Measurements from ENCODE around the gene EPHA6. TPM values are rescaled to one million over a fixed set of nuclear protein-coding genes. Genes with fewer than 3 reads are reported as not detected.

EPHA6 gene
- total RNA-seq, 1 experiment from 2014 or later, result 0.61 TPM

DNA sequence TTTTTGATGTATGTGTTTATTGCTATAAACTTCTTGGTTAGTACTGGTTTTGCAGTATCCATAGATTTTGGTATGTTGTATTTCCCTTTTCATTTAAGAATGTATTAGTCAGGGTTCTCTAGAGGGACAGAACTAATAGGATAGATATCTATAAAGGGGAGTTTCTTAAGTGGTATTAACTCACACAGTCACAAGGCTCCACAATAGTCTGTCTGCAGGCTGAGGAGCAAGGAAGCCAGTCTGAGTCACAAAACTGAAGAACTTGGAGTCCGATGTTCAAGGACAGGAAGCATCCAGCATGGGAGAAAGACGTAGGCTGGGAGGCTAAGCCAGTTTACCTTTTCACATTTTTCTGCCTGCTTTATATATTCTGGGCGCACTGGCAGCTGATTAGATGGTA lies 958.5 kb downstream of the EPHA6 start:
- Histone ChIP-seq H3K4me2 (ENCODE audit: insufficient read depth, insufficient read length, low read length) (no peak overlapping the region), H2BK20ac (ENCODE audit: low read depth, low read length, poor library complexity, severe bottlenecking) (no peak overlapping the region), H3K9ac (ENCODE audit: extremely low read depth, insufficient read length, low read length) (no peak overlapping the region), H2AK5ac (ENCODE audit: insufficient read length, low read length) (no peak overlapping the region), H3K23ac (ENCODE audit: insufficient read length, low read depth, low read length) (no peak overlapping the region), H3K18ac (ENCODE audit: insufficient read length, low read depth, low read length) (no peak overlapping the region), H3K27ac (ENCODE audit: insufficient read length, low read depth, low read length) (no peak overlapping the region), H2BK120ac (ENCODE audit: low read depth, low read length, poor library complexity, severe bottlenecking) (no peak overlapping the region), H2BK5ac (ENCODE audit: insufficient read length, low read length) (no peak overlapping the region), H3K79me1 (ENCODE audit: insufficient read depth, low read depth, low read length, poor library complexity, severe bottlenecking) (no peaks in the 10 kb centered on the region), H3K4me1 (ENCODE audit: insufficient read depth, low read length) (no peaks in the 10 kb centered on the region), H3T11ph (ENCODE audit: low read length) (no peak overlapping the region), H2AFZ (ENCODE audit: low read length) (no peak overlapping the region), H3K9me3 (ENCODE audit: control insufficient read depth, low read depth, low read length) (no peaks in the 10 kb centered on the region), H3K4ac (ENCODE audit: low read depth, low read length) (no peak overlapping the region), H2BK15ac (ENCODE audit: low read depth, low read length) (no peak overlapping the region), H3K27me3 (ENCODE audit: insufficient read depth, low read length) (no peaks in the 10 kb centered on the region), H3K56ac (ENCODE audit: insufficient read length, low read depth, low read length) (no peak overlapping the region), H4K8ac (replicated peaks; ENCODE audit: insufficient read length, low read depth, low read length) (no peak overlapping the region), H3K23me2 (ENCODE audit: insufficient read length, low read depth, low read length, poor library complexity, severe bottlenecking) (no peaks in the 10 kb centered on the region), H4K5ac (ENCODE audit: insufficient read length, low read depth, low read length) (no peak overlapping the region), H3K79me2 (ENCODE audit: insufficient read depth, low read length) (no peaks in the 10 kb centered on the region), H4K91ac (ENCODE audit: insufficient read length, low read depth, low read length) (no peak overlapping the region), H2BK12ac (ENCODE audit: insufficient read length, low read depth, low read length) (no peak overlapping the region), H4K20me1 (ENCODE audit: control insufficient read depth, insufficient read depth, insufficient read length) (no peaks in the 10 kb centered on the region), H3K14ac (ENCODE audit: insufficient read depth, low read length) (no peak overlapping the region)
- WGBS (ENCODE audit: extremely low coverage, insufficient read length, low lambda C conversion rate), result no CpG with 5 or more reads among the region's 3 CpGs
- no peaks in the 10 kb centered on the region for H3K27me3 Mint-ChIP-seq (ENCODE audit: low read depth)
- no peak overlapping the region; a peak in 1 of 7 replicates for H3K27ac Mint-ChIP-seq
- no peak overlapping the region for H3K4me3 Mint-ChIP-seq
- peaks cover 32 to 49% (median 40%) of the 10 kb centered on the region in 3 experiments for H3K36me3 Mint-ChIP-seq (ENCODE audit: insufficient read depth in 1 of 3, low read depth in 3 of 3)
- TF ChIP-seq, protein P1, sequence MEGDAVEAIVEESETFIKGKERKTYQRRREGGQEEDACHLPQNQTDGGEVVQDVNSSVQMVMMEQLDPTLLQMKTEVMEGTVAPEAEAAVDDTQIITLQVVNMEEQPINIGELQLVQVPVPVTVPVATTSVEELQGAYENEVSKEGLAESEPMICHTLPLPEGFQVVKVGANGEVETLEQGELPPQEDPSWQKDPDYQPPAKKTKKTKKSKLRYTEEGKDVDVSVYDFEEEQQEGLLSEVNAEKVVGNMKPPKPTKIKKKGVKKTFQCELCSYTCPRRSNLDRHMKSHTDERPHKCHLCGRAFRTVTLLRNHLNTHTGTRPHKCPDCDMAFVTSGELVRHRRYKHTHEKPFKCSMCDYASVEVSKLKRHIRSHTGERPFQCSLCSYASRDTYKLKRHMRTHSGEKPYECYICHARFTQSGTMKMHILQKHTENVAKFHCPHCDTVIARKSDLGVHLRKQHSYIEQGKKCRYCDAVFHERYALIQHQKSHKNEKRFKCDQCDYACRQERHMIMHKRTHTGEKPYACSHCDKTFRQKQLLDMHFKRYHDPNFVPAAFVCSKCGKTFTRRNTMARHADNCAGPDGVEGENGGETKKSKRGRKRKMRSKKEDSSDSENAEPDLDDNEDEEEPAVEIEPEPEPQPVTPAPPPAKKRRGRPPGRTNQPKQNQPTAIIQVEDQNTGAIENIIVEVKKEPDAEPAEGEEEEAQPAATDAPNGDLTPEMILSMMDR (conservative IDR thresholded peaks at IDR 0.05), result no peak
- peaks cover 13 to 15% of the 10 kb centered on the region in 2 experiments for H3K4me1 Mint-ChIP-seq
- DNase-seq, result no peak
- H3K9me3 Mint-ChIP-seq, result peaks cover 0 to 8% of the 10 kb centered on the region in 2 experiments; a peak in 2 of 5 replicates
